ACC112 (cell line): ENCODE results near the gene LPIN3.
A peak's percentile ranks its signal among the peaks of the same experiment; 100 is the strongest.

Experiments
- H2AFZ ChIP-seq: fragments of 200-600 bp; sonication (generic); one replicate; pipeline ENCODE4 v1.6.0; 2017; ENCODE audit warnings: antibody characterized with exemption, low read length; ENCODE audit not compliant: unreplicated experiment
- H3K27ac ChIP-seq: fragments of 200-600 bp; sonication (generic); 2 replicates; pipeline ENCODE4 v1.5.1; 2014; ENCODE audit warnings: low read depth, mild to moderate bottlenecking, antibody characterized with exemption, low read length, moderate library complexity
- H3K27me3 ChIP-seq: fragments of 200-600 bp; sonication (generic); 2 replicates; pipeline ENCODE4 v1.6.1; 2014; ENCODE audit warnings: mild to moderate bottlenecking, antibody characterized with exemption, low read length, moderate library complexity, mixed read lengths; ENCODE audit not compliant: insufficient read depth
- H3K36me3 ChIP-seq: fragments of 200-600 bp; sonication (generic); 2 replicates; pipeline ENCODE4 v1.6.1; 2016; ENCODE audit warnings: mild to moderate bottlenecking, antibody characterized with exemption, low read length, moderate library complexity, mixed read lengths; ENCODE audit not compliant: insufficient read depth
- H3K4me1 ChIP-seq: fragments of 200-600 bp; sonication (generic); one replicate; pipeline ENCODE4 v1.6.1; 2016; ENCODE audit warnings: low read length, mixed read lengths; ENCODE audit not compliant: insufficient read depth, unreplicated experiment, control insufficient read depth
- H3K4me3 ChIP-seq: fragments of 200-600 bp; sonication (generic); 2 replicates; pipeline ENCODE4 v1.5.1; 2014; ENCODE audit warnings: mild to moderate bottlenecking, low read depth, low read length
- H3K79me2 ChIP-seq: fragments of 200-600 bp; sonication (generic); one replicate; pipeline ENCODE4 v1.6.0; 2016; ENCODE audit warnings: low read length; ENCODE audit not compliant: control insufficient read depth, unreplicated experiment, insufficient read depth

Gene LPIN3

GRCh38 chr20:41340327-41341055 lies at the start of gene LPIN3:
TSS of gene LPIN3 (plus strand) at chr20:41340821. CDS start at chr20:41345804, 4,983 bp downstream.
- Histone ChIP-seq H3K4me3 (peak within 1 kb of the TSS; percentile 80), H3K79me2 (peaks cover 24% of the 10 kb centered on the region), H3K36me3 (no peaks in the 10 kb centered on the region), H3K27ac (peak within 1 kb of the TSS; percentile 32; the same call in 1 of the 2 replicates), H3K27me3 (no peaks in the 10 kb centered on the region), H3K4me1 (peaks cover 16% of the 10 kb centered on the region), H2AFZ (peak within 1 kb of the TSS; percentile 58)

GRCh38 chr20:41293269-41294037 lies 47.2 kb upstream of the LPIN3 start:
- Histone ChIP-seq H3K27me3 (no peaks in the 10 kb centered on the region), H3K79me2 (peaks cover 76% of the 10 kb centered on the region), H3K36me3 (0 out of 2 replicates have a peak, but pooled peaks cover 5% of the 10 kb centered on the region), H3K4me1 (peaks cover 14% of the 10 kb centered on the region), H3K27ac (peak overlapping the region; percentile 46), H3K4me3 (peak overlapping the region; percentile 2; the same call in 1 of the 2 replicates), H2AFZ (no peak overlapping the region)

- Histone ChIP-seq H3K27ac (no peak overlapping the region), H3K36me3 (no peaks in the 10 kb centered on the region), H3K4me3 (no peak overlapping the region), H3K27me3 (no peaks in the 10 kb centered on the region), H3K79me2 (peaks cover 74% of the 10 kb centered on the region), H3K4me1 (peaks cover 5% of the 10 kb centered on the region), H2AFZ (no peak overlapping the region)
Measured at GRCh38 chr20:41299899-41300298, 40.7 kb upstream of the LPIN3 start.

GRCh38 chr20:41300383-41300782 lies 40.2 kb upstream of the LPIN3 start:
- H3K36me3 ChIP-seq, result no peaks in the 10 kb centered on the region
- peaks cover 7% of the 10 kb centered on the region for H3K4me1 ChIP-seq
- H3K79me2 ChIP-seq, result peaks cover 77% of the 10 kb centered on the region
- H3K4me3 ChIP-seq, result no peak overlapping the region
- H3K27me3 ChIP-seq, result no peaks in the 10 kb centered on the region
- no peak overlapping the region for H3K27ac ChIP-seq
- no peak overlapping the region for H2AFZ ChIP-seq

GRCh38 chr20:41300886-41301285 lies 39.7 kb upstream of the LPIN3 start:
- no peaks in the 10 kb centered on the region for H3K36me3 ChIP-seq
- H3K4me3 ChIP-seq, result no peak overlapping the region
- peaks cover 7% of the 10 kb centered on the region for H3K4me1 ChIP-seq
- H3K27me3 ChIP-seq, result no peaks in the 10 kb centered on the region
- H2AFZ ChIP-seq, result no peak overlapping the region
- H3K27ac ChIP-seq, result no peak overlapping the region
- peaks cover 77% of the 10 kb centered on the region for H3K79me2 ChIP-seq

GRCh38 chr20:41304002-41304401 lies 36.6 kb upstream of the LPIN3 start:
- no peak overlapping the region for H3K27ac ChIP-seq
- H2AFZ ChIP-seq, result no peak overlapping the region
- H3K27me3 ChIP-seq, result no peaks in the 10 kb centered on the region
- 0 out of 2 replicates have a peak, but pooled peaks cover 2% of the 10 kb centered on the region for H3K36me3 ChIP-seq
- H3K4me1 ChIP-seq, result peaks cover 23% of the 10 kb centered on the region
- peaks cover 77% of the 10 kb centered on the region for H3K79me2 ChIP-seq
- H3K4me3 ChIP-seq, result no peak overlapping the region

GRCh38 chr20:41304424-41305079 lies 36.1 kb upstream of the LPIN3 start:
- no peak overlapping the region for H3K27ac ChIP-seq
- H3K4me1 ChIP-seq, result peaks cover 29% of the 10 kb centered on the region
- H3K27me3 ChIP-seq, result no peaks in the 10 kb centered on the region
- H2AFZ ChIP-seq, result no peak overlapping the region
- peaks cover 82% of the 10 kb centered on the region for H3K79me2 ChIP-seq
- no peak overlapping the region for H3K4me3 ChIP-seq
- 0 out of 2 replicates have a peak, but pooled peaks cover 2% of the 10 kb centered on the region for H3K36me3 ChIP-seq

GRCh38 chr20:41306061-41306727 lies 34.4 kb upstream of the LPIN3 start:
- no peaks in the 10 kb centered on the region for H3K27me3 ChIP-seq
- peaks cover 38% of the 10 kb centered on the region for H3K4me1 ChIP-seq
- H3K4me3 ChIP-seq, result no peak overlapping the region
- H3K79me2 ChIP-seq, result peaks cover 82% of the 10 kb centered on the region
- no peak overlapping the region for H3K27ac ChIP-seq
- 0 out of 2 replicates have a peak, but pooled peaks cover 2% of the 10 kb centered on the region for H3K36me3 ChIP-seq
- H2AFZ ChIP-seq, result no peak overlapping the region

GRCh38 chr20:41307021-41307420 lies 33.6 kb upstream of the LPIN3 start:
- Histone ChIP-seq H3K36me3 (0 out of 2 replicates have a peak, but pooled peaks cover 2% of the 10 kb centered on the region), H3K27ac (peak overlapping the region; percentile 88; the same call in 1 of the 2 replicates), H2AFZ (no peak overlapping the region), H3K27me3 (no peaks in the 10 kb centered on the region), H3K4me1 (peaks cover 38% of the 10 kb centered on the region), H3K4me3 (no peak overlapping the region), H3K79me2 (peaks cover 83% of the 10 kb centered on the region)

GRCh38 chr20:41308290-41308711 lies 32.3 kb upstream of the LPIN3 start:
- H3K4me1 ChIP-seq, result peaks cover 38% of the 10 kb centered on the region
- no peaks in the 10 kb centered on the region for H3K27me3 ChIP-seq
- H3K36me3 ChIP-seq, result peaks cover 11% of the 10 kb centered on the region; the same call in 1 of the 2 replicates
- H3K4me3 ChIP-seq, result no peak overlapping the region
- H3K27ac ChIP-seq, result peak overlapping the region; percentile 88
- H2AFZ ChIP-seq, result no peak overlapping the region
- H3K79me2 ChIP-seq, result peaks cover 83% of the 10 kb centered on the region
